Measurements from ENCODE around the gene MSRB3. TPM values are rescaled to one million over a fixed set of nuclear protein-coding genes. Genes with fewer than 3 reads are reported as not detected.

Gene MSRB3
- total and polyA plus RNA-seq, 2 donors (not counting 3 experiments of a cell fraction or from before 2014, with no cell fraction given), result 20.0 to 59.3 TPM

DNA sequence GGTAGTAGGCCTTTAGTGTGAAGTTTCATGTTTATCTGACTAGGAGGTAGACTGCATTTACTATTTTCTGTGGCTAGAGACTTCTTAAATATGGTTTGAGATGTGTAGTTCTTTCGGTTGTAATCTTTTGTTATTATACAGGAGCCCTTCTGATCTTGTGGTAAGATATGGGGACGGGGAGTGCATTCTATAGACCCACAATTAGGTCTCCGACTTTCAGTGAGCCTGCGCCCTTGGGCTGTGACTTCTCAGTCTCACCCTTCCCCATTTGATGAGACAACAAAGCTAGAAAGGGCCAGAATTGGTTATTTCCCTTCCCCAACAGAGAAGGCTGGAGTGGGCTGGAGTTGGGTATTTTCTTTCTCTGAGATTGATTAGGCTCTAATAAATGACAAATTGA is 130.0 kb downstream of the MSRB3 start:
- no peak overlapping the region for H3K27ac ChIP-seq (ENCODE audit: insufficient read depth, low read depth, low read length)
- TF ChIP-seq GATA2 (IDR thresholded peaks at IDR 0.05; ENCODE audit: insufficient read depth, insufficient read length, low read depth, low read length) (no peak), FOS (IDR thresholded peaks at IDR 0.05; ENCODE audit: borderline replicate concordance, insufficient read depth, low read length) (no peak), EZH2 (IDR thresholded peaks at IDR 0.05; ENCODE audit: borderline replicate concordance, low read depth, low read length, severe bottlenecking) (no peak), MAX (IDR thresholded peaks at IDR 0.05; ENCODE audit: insufficient read depth, insufficient read length) (no peak), JUN (IDR thresholded peaks at IDR 0.05; ENCODE audit: borderline replicate concordance, insufficient read depth, insufficient read length, low read depth) (no peak), MYC (IDR thresholded peaks at IDR 0.05; ENCODE audit: low read depth, low read length) (no peak), POLR2A (IDR thresholded peaks at IDR 0.05; ENCODE audit: low read depth, low read length) (no peak), POLR2AphosphoS5 (IDR thresholded peaks at IDR 0.05; ENCODE audit: insufficient read depth, low read depth, low read length) (no peak)
- TF ChIP-seq, protein P1, sequence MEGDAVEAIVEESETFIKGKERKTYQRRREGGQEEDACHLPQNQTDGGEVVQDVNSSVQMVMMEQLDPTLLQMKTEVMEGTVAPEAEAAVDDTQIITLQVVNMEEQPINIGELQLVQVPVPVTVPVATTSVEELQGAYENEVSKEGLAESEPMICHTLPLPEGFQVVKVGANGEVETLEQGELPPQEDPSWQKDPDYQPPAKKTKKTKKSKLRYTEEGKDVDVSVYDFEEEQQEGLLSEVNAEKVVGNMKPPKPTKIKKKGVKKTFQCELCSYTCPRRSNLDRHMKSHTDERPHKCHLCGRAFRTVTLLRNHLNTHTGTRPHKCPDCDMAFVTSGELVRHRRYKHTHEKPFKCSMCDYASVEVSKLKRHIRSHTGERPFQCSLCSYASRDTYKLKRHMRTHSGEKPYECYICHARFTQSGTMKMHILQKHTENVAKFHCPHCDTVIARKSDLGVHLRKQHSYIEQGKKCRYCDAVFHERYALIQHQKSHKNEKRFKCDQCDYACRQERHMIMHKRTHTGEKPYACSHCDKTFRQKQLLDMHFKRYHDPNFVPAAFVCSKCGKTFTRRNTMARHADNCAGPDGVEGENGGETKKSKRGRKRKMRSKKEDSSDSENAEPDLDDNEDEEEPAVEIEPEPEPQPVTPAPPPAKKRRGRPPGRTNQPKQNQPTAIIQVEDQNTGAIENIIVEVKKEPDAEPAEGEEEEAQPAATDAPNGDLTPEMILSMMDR (IDR thresholded peaks at IDR 0.05; ENCODE audit: extremely low read depth in 1 of 2, insufficient read depth in 1 of 2, low read depth in 1 of 2, low read length in 2 of 2), result no peak
- no peaks in the 10 kb centered on the region for H3K27me3 ChIP-seq (ENCODE audit: control insufficient read depth in 2 of 2, insufficient read depth in 2 of 2, low read length in 2 of 2)
- no peak for DNase-seq (ENCODE audit: low read depth, low spot score)
- H3K9me1 ChIP-seq (replicated peaks; ENCODE audit: control insufficient read depth, extremely low read depth, insufficient read depth, low read length), result no peaks in the 10 kb centered on the region
- no peaks in the 10 kb centered on the region for H3K4me1 ChIP-seq (ENCODE audit: control insufficient read depth, extremely low read depth, insufficient read depth, low read length)
- H3K4me3 ChIP-seq (replicated peaks in 1 of 3; ENCODE audit: insufficient read depth in 1 of 3, low read depth in 1 of 3, low read length in 3 of 3), result no peak overlapping the region
- H3K9ac ChIP-seq (replicated peaks; ENCODE audit: extremely low read depth, insufficient read depth, low read length), result no peak overlapping the region
- H3K9me3 ChIP-seq (replicated peaks; ENCODE audit: control insufficient read depth, insufficient read depth, low read length), result no peaks in the 10 kb centered on the region
- no TSS peak for BruUV-seq (replicated peaks)
- no peaks in the 10 kb centered on the region for H3K36me3 ChIP-seq (ENCODE audit: control insufficient read depth in 2 of 2, extremely low read depth in 1 of 2, insufficient read depth in 2 of 2, low read length in 2 of 2)
- no peak overlapping the region for H3K4me2 ChIP-seq (ENCODE audit: insufficient read depth, low read length)
- no peak for FAIRE-seq
- no peak overlapping the region for H2AFZ ChIP-seq (ENCODE audit: low read depth, low read length)
- H4K20me1 ChIP-seq (replicated peaks; ENCODE audit: control insufficient read depth, extremely low read depth, insufficient read depth, low read length), result no peaks in the 10 kb centered on the region
- intact Hi-C loops (cut with micrococcal nuclease) (no loop called here), dilution Hi-C loops (cut with MboI; ENCODE audit: extremely low pct_ligation_motif_present, low sequenced_read_pairs) (no loop called here)
- ChIA-PET POLR2A (no interaction called here), CTCF (no interaction called here)
- no peaks in the 10 kb centered on the region for H3K79me2 ChIP-seq (ENCODE audit: control insufficient read depth, insufficient read depth, low read length)
